BJ (cell line): ENCODE data around the gene LNP1. TPM values are rescaled to one million over a fixed set of nuclear protein-coding genes. Genes with fewer than 3 reads are reported as not detected.

ENCODE experiments used
- CTCF ChIA-PET: fragments of 350-600 bp; formaldehyde crosslinking; extraction: SDS; loops from one replicate; lab custom pipeline; 2021; ENCODE audit warnings: antibody characterized with exemption, inconsistent platforms; lab: Yijun Ruan, JAX
- POLR2A ChIA-PET: fragments of 300-600 bp; sonication (Branson Sonifier 250); formaldehyde crosslinking; extraction: SDS; loops from one replicate; lab custom pipeline; 2021; ENCODE audit warnings: antibody characterized with exemption; lab: Charles Lee
- DNase-seq: peaks from one replicate; pipeline ENCODE4 v3.0.0-alpha.2; 2011; ENCODE audit warnings: low read depth
- H3K27me3 ChIP-seq: 2 replicates; pipeline ENCODE4 v1.6.0; 2011; ENCODE audit warnings: low read length; ENCODE audit not compliant: control insufficient read depth, insufficient read depth
- H3K36me3 ChIP-seq: 2 replicates; pipeline ENCODE4 v1.5.1; 2011; ENCODE audit warnings: low read length; ENCODE audit not compliant: control insufficient read depth, insufficient read depth
- H3K4me3 ChIP-seq: 2 replicates; pipeline ENCODE4 v1.5.1; 2011; ENCODE audit warnings: low read depth, mild to moderate bottlenecking, control low read depth, low read length
- polyA plus RNA-seq: library from polyadenylated mRNA; depleted of rRNA; stranded (reverse); fragments of >200 nt; gene quantifications from 2 replicates; pipeline ENCODE4 v1.2.3, GENCODE V29; 2011
- TF ChIP-seq, protein P1 (sequence below): IDR thresholded peaks from 2 replicates; pipeline ENCODE4 v1.5.1; 2011; ENCODE audit warnings: low read depth, mild to moderate bottlenecking, control low read depth, inconsistent platforms, low read length, moderate library complexity; ENCODE audit not compliant: insufficient read depth

LNP1 gene
- polyA plus RNA-seq, 1 experiment, result 2.1 TPM

DNA sequence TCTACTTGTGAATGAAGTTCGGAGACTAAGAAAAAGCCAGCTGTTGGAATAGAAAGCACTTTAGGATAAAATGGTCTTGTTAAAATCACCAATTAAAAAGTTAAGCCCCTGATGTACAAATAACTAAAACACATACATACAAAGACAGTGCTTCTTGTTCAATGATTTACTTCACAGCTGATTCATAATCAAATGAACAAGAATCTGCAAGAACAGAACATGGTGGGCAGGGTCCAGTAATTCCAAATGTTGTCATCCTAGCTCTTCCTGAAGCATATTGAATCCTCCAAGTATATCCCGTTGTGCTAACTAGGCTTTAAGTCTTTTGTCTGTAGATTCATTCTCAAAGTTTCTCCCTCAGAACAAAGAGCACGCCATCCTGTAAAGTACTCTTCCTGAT, 42.3 kb upstream of the LNP1 start:
- H3K36me3 ChIP-seq, result peaks cover 2% of the 10 kb centered on the region; the same call in 1 of the 2 replicates
- POLR2A ChIA-PET, result no interaction called here
- H3K27me3 ChIP-seq, result no peaks in the 10 kb centered on the region
- no peak overlapping the region for H3K4me3 ChIP-seq
- no peak for DNase-seq
- TF ChIP-seq, protein P1, sequence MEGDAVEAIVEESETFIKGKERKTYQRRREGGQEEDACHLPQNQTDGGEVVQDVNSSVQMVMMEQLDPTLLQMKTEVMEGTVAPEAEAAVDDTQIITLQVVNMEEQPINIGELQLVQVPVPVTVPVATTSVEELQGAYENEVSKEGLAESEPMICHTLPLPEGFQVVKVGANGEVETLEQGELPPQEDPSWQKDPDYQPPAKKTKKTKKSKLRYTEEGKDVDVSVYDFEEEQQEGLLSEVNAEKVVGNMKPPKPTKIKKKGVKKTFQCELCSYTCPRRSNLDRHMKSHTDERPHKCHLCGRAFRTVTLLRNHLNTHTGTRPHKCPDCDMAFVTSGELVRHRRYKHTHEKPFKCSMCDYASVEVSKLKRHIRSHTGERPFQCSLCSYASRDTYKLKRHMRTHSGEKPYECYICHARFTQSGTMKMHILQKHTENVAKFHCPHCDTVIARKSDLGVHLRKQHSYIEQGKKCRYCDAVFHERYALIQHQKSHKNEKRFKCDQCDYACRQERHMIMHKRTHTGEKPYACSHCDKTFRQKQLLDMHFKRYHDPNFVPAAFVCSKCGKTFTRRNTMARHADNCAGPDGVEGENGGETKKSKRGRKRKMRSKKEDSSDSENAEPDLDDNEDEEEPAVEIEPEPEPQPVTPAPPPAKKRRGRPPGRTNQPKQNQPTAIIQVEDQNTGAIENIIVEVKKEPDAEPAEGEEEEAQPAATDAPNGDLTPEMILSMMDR, result no peak
- CTCF ChIA-PET, result no interaction called here

DNA sequence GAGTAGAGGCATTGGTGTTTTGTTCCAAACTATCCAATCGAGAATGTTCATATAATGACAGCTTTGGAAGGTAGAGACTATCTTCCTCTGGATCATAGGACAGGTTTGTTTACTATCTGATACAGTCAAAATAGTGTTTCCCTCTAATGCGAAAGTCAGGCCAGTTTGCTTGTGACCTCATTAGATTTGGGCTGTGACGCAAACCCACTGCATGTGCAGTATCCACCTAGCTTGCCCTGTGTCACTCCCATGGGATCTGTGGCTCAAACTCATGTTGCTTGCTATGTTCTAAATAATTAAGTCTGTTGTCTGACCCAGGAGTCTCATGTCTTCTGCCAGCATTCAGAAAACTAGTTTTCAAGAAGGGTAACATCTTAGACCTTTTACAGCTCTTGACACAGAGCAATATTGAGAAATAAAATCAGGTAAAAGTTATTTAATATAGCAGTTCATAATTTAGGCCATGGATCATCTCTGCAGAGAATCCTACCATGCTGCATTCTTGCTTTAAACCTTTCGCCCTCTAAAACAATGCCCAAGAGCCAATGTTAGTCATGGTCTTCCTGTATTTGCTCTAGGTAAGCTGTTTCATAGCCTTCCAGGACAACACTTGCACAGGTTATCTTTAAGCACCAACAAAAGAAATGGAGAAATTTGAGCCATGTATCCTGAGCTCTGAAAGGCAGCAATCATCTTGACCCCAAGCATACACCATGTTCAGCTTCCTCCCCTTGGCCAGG, 40.4 kb upstream of the LNP1 start:
- CTCF ChIA-PET, result interaction anchor here (1.7 kb wide), 1 partner anchor 12 kb away, joined by 3 read pairs; no protein-coding TSS in a partner anchor

DNA sequence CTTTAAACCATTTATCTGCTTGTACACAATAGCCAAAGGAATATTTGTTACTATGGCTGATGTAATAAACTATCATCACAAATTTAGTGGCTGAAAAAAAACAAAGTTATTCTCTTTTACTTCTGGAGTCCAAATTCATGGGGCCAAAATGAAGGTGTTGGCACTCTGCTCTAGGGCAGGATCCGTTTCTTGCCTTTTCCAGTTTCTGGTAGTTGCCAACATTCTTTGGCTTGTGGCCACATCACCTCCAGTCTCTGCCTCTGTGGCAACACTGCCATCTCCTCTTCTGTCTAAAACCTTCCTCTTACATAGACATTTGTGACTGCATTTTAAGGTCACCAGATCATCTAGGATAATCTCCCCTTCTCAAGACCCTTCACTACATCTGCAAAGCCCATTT, 39.4 kb upstream of the LNP1 start:
- peaks cover 5% of the 10 kb centered on the region for H3K36me3 ChIP-seq
- no peak overlapping the region for H3K4me3 ChIP-seq
- DNase-seq, result no peak
- TF ChIP-seq, protein P1, result no peak
- POLR2A ChIA-PET, result no interaction called here
- H3K27me3 ChIP-seq, result no peaks in the 10 kb centered on the region
- CTCF ChIA-PET, result interaction anchor here (1.2 kb wide), 1 partner anchor 12 kb away, joined by 3 read pairs; no protein-coding TSS in a partner anchor

More for the DNA sequence above, 40.4 kb upstream of the LNP1 start:
- Histone ChIP-seq H3K36me3 (peaks cover 3% of the 10 kb centered on the region), H3K4me3 (no peak overlapping the region), H3K27me3 (no peaks in the 10 kb centered on the region)
- POLR2A ChIA-PET, result interaction anchor here (0.6 kb wide), 1 partner anchor 537 kb away, joined by 3 read pairs; no protein-coding TSS in a partner anchor
- DNase-seq, result no peak
- TF ChIP-seq, protein P1, result no peak

DNA sequence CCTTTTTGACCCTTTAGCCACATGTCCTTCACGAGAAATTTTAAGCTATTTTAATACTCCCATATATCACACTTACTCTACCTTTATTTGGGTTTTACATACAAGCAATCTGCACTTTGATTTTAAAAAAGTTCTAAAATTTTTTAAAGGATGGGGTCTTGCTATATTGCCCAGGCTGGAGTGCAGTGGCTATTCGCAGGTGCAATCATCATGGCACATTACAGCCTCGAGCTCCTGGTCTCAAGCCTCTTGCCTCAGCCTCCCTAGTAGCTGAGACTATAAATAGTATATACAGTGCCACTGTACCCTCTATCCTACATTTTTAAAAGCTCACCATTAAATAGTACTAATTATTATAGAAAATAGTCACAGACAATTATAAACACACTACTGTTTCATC, 36.9 kb upstream of the LNP1 start:
- no peak for DNase-seq
- POLR2A ChIA-PET, result no interaction called here
- Histone ChIP-seq H3K27me3 (no peaks in the 10 kb centered on the region), H3K36me3 (peaks cover 5% of the 10 kb centered on the region), H3K4me3 (no peak overlapping the region)
- CTCF ChIA-PET, result interaction anchor here (0.6 kb wide), 1 partner anchor 16 kb away, joined by 3 read pairs; no protein-coding TSS in a partner anchor
- TF ChIP-seq, protein P1, result no peak

GRCh38 chr3:100366424-100366823, 34.9 kb upstream of the LNP1 start:
- TF ChIP-seq, protein P1, result no peak
- ChIA-PET CTCF (interaction anchor here (1.5 kb wide), 1 partner anchor 10 kb away, joined by 3 read pairs; no protein-coding TSS in a partner anchor), POLR2A (no interaction called here)
- Histone ChIP-seq H3K36me3 (peaks cover 5% of the 10 kb centered on the region), H3K27me3 (no peaks in the 10 kb centered on the region), H3K4me3 (no peak overlapping the region)
- no peak for DNase-seq
